HepG2 (cell line): ENCODE results near the gene NT5C3B. TPM values are rescaled to one million over a fixed set of nuclear protein-coding genes. Genes with fewer than 3 reads are reported as not detected.

Experiments used
- BRCA1 ChIP-seq: sonication (generic); formaldehyde crosslinking; IDR thresholded peaks from 2 replicates; pipeline ENCODE4 v1.4.0; 2020; ENCODE audit warnings: missing genetic modification reagents
- CBX5 ChIP-seq: sonication (generic); formaldehyde crosslinking; IDR thresholded peaks from 2 replicates; pipeline ENCODE4 v1.4.0; 2020; ENCODE audit warnings: missing genetic modification reagents, borderline replicate concordance
- GTF3A ChIP-seq: sonication (generic); formaldehyde crosslinking; conservative IDR thresholded peaks from 2 replicates; pipeline ENCODE4 v1.4.0; 2020; ENCODE audit warnings: mild to moderate bottlenecking, missing genetic modification reagents
- HNRNPLL ChIP-seq: fragments of 200-400 bp; formaldehyde crosslinking; IDR thresholded peaks from 2 replicates; pipeline ENCODE4 v1.6.1; 2017; ENCODE audit warnings: mild to moderate bottlenecking, low read depth, low read length; ENCODE audit not compliant: poor library complexity, severe bottlenecking
- LCORL ChIP-seq, 2 experiments: fragments of 450-650 bp in 1 of 2; sonication (generic) in 1 of 2; formaldehyde crosslinking in 1 of 2; IDR thresholded peaks; 2 replicates each; pipeline versions ENCODE4 v1.5.0 to v1.6.1; 2017 to 2020; ENCODE audit warnings: antibody characterized with exemption in 1 of 2, missing genetic modification reagents in 1 of 2
- NONO ChIP-seq, 2 experiments: fragments of 450-650 bp in 1 of 2; sonication (generic) in 1 of 2; formaldehyde crosslinking in 1 of 2; IDR thresholded peaks in 1 of 2; conservative IDR thresholded peaks in 1 of 2; 2 replicates each; pipeline versions ENCODE4 v1.6.1 to v1.8.0; 2017 to 2022; ENCODE audit warnings: mild to moderate bottlenecking in 1 of 2, missing genetic modification reagents in 1 of 2, moderate library complexity in 1 of 2
- ONECUT2 ChIP-seq: sonication (generic); formaldehyde crosslinking; IDR thresholded peaks from 2 replicates; pipeline ENCODE4 v1.4.0; 2020; ENCODE audit warnings: missing genetic modification reagents
- PHF20 ChIP-seq: sonication (generic); formaldehyde crosslinking; IDR thresholded peaks from 2 replicates; pipeline ENCODE4 v1.5.0; 2020; ENCODE audit warnings: mild to moderate bottlenecking, missing genetic modification reagents
- POLR2AphosphoS2 ChIP-seq: IDR thresholded peaks from 2 replicates; pipeline ENCODE4 v1.6.1; 2011; ENCODE audit warnings: low read depth, low read length, improper control_type of control experiment
- SP4 ChIP-seq: sonication (generic); formaldehyde crosslinking; IDR thresholded peaks from 2 replicates; pipeline ENCODE4 v1.8.1; 2023; ENCODE audit warnings: mild to moderate bottlenecking, missing genetic modification reagents
- ZBTB42 ChIP-seq: sonication (generic); formaldehyde crosslinking; IDR thresholded peaks from 2 replicates; pipeline ENCODE4 v1.5.0; 2020; ENCODE audit warnings: mild to moderate bottlenecking, missing genetic modification reagents
- ZEB1 ChIP-seq: IDR thresholded peaks from 2 replicates; pipeline ENCODE4 v1.6.1; 2012; ENCODE audit warnings: mild to moderate bottlenecking, low read depth, inconsistent platforms; ENCODE audit not compliant: insufficient replicate concordance
- ZNF138 ChIP-seq: sonication (generic); formaldehyde crosslinking; IDR thresholded peaks from 2 replicates; pipeline ENCODE4 v1.5.0; 2020; ENCODE audit warnings: mild to moderate bottlenecking, low read depth, missing genetic modification reagents
- ZNF17 ChIP-seq: sonication (generic); formaldehyde crosslinking; IDR thresholded peaks from 2 replicates; pipeline ENCODE4 v1.5.0; 2020; ENCODE audit warnings: mild to moderate bottlenecking, missing genetic modification reagents
- ZNF350 ChIP-seq: sonication (generic); formaldehyde crosslinking; IDR thresholded peaks from 2 replicates; pipeline ENCODE4 v1.4.0; 2020; ENCODE audit warnings: mild to moderate bottlenecking, low read depth, missing genetic modification reagents, borderline replicate concordance
- ZNF563 ChIP-seq: sonication (generic); formaldehyde crosslinking; IDR thresholded peaks from 2 replicates; pipeline ENCODE4 v1.8.0; 2022; ENCODE audit warnings: mild to moderate bottlenecking, moderate library complexity, missing genetic modification reagents
- polyA plus RNA-seq, 8 experiments: library from polyadenylated mRNA; depleted of rRNA in 3 of 8; stranded (reverse) in 7 of 8; unstranded in 1 of 8; fragments of >200 nt; fragmentation: Illumina TruSeq in 4 of 8; extraction: Trizol in 4 of 8; gene quantifications; 2 replicates each; pipeline versions ENCODE4 v1.2.1 to v1.2.3, GENCODE V29; 2011 to 2016; ENCODE audit warnings: low read depth in 4 of 8, missing spikeins in 1 of 8, mixed read lengths in 1 of 8; ENCODE audit not compliant: insufficient read depth in 1 of 8
- total RNA-seq, 5 experiments: library from RNA; depleted of rRNA; stranded (reverse); fragments of >200 nt; fragmentation: Illumina TruSeq; extraction: Trizol; gene quantifications; 2 replicates each; pipeline ENCODE4 v1.2.3, GENCODE V29; 2016; ENCODE audit warnings: low read depth in 1 of 5
- TF ChIP-seq, protein P1 (sequence below): IDR thresholded peaks from 2 replicates; pipeline ENCODE4 v1.6.1; 2018; ENCODE audit warnings: missing genetic modification reagents
- TF ChIP-seq, protein P2 (sequence below), 2 experiments: IDR thresholded peaks; 2 replicates each; pipeline ENCODE4 v1.6.1; 2011 to 2012; ENCODE audit warnings: low read length in 2 of 2, borderline replicate concordance in 1 of 2, low read depth in 1 of 2, mild to moderate bottlenecking in 1 of 2, moderate library complexity in 1 of 2
- TF ChIP-seq, protein P3 (sequence below): sonication (generic); formaldehyde crosslinking; IDR thresholded peaks from 2 replicates; pipeline ENCODE4 v1.5.0; 2020; ENCODE audit warnings: missing genetic modification reagents

NT5C3B gene
- total and polyA plus RNA-seq, 2 of the 13 experiments (the other 11 are each of a cell fraction or from before 2014, with no cell fraction given), result 104 to 126 TPM

DNA sequence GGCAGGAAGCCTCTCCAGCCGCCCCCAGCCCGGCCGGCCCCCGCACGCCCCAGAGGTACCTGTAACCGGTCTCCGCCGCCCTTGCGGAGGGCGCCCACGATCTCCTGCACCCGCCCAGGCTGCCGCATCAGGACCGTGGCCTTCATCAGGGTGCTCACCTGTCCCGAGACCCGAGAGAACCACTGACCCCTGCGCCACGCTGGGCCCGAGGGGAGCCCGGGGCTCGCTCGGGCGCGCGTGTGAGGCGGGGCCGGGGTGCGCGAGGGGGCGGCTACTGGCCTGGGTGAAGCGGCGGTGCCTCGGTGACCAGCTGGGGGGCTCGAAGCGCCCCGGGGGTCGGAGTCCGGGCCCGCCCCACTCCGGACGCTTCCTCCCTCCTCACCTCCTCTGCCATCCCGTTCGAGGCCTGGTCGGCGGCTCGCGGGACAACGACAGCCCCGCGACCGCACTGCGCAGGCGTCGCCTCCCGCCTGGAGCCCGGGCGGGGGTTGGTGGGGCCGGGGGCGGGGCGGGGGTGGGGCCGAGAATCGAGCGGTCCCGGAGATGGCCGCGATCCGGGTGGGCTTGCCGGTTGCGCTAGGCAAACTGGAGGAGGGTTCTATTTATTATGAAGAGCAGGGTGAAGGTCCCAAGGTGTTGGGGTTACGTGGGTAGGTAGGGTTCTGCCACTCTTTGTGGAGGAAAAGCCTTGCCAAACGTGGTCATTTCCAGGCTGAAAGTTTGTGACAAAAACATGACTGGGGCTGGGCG, at the start of gene NT5C3B (continued):
- TF ChIP-seq ZNF350 (no peak), POLR2AphosphoS2 (no peak), NONO (IDR thresholded peaks at IDR 0.05) (no peak), NONO (CRISPR knock-in tag; conservative IDR thresholded peaks at IDR 0.05) (peak; percentile 81), CBX5 (CRISPR knock-in tag) (no peak), LCORL (IDR thresholded peaks at IDR 0.05) (no peak), LCORL (CRISPR knock-in tag; IDR thresholded peaks at IDR 0.05) (no peak), GTF3A (no peak), ZNF563 (CRISPR knock-in tag) (peak; percentile 83), HNRNPLL (no peak), ZEB1 (no peak), ZNF138 (no peak), BRCA1 (CRISPR knock-in tag) (no peak), ZNF17 (CRISPR knock-in tag) (no peak), ZBTB42 (CRISPR knock-in tag) (0 out of 2 replicates have a peak, but pooled peaks have one; percentile 66), SP4 (CRISPR knock-in tag) (peak; percentile 20; the same call in 1 of the 2 replicates), PHF20 (CRISPR knock-in tag) (no peak), ONECUT2 (no peak)
- TF ChIP-seq, protein P1, sequence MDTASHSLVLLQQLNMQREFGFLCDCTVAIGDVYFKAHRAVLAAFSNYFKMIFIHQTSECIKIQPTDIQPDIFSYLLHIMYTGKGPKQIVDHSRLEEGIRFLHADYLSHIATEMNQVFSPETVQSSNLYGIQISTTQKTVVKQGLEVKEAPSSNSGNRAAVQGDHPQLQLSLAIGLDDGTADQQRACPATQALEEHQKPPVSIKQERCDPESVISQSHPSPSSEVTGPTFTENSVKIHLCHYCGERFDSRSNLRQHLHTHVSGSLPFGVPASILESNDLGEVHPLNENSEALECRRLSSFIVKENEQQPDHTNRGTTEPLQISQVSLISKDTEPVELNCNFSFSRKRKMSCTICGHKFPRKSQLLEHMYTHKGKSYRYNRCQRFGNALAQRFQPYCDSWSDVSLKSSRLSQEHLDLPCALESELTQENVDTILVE (CRISPR knock-in tag), result no peak
- TF ChIP-seq, protein P2, sequence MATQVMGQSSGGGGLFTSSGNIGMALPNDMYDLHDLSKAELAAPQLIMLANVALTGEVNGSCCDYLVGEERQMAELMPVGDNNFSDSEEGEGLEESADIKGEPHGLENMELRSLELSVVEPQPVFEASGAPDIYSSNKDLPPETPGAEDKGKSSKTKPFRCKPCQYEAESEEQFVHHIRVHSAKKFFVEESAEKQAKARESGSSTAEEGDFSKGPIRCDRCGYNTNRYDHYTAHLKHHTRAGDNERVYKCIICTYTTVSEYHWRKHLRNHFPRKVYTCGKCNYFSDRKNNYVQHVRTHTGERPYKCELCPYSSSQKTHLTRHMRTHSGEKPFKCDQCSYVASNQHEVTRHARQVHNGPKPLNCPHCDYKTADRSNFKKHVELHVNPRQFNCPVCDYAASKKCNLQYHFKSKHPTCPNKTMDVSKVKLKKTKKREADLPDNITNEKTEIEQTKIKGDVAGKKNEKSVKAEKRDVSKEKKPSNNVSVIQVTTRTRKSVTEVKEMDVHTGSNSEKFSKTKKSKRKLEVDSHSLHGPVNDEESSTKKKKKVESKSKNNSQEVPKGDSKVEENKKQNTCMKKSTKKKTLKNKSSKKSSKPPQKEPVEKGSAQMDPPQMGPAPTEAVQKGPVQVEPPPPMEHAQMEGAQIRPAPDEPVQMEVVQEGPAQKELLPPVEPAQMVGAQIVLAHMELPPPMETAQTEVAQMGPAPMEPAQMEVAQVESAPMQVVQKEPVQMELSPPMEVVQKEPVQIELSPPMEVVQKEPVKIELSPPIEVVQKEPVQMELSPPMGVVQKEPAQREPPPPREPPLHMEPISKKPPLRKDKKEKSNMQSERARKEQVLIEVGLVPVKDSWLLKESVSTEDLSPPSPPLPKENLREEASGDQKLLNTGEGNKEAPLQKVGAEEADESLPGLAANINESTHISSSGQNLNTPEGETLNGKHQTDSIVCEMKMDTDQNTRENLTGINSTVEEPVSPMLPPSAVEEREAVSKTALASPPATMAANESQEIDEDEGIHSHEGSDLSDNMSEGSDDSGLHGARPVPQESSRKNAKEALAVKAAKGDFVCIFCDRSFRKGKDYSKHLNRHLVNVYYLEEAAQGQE (IDR thresholded peaks at IDR 0.05; ENCODE audit: borderline replicate concordance in 1 of 2, low read depth in 1 of 2, low read length in 2 of 2), result no peak
- TF ChIP-seq, protein P3, sequence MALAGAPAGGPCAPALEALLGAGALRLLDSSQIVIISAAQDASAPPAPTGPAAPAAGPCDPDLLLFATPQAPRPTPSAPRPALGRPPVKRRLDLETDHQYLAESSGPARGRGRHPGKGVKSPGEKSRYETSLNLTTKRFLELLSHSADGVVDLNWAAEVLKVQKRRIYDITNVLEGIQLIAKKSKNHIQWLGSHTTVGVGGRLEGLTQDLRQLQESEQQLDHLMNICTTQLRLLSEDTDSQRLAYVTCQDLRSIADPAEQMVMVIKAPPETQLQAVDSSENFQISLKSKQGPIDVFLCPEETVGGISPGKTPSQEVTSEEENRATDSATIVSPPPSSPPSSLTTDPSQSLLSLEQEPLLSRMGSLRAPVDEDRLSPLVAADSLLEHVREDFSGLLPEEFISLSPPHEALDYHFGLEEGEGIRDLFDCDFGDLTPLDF (CRISPR knock-in tag), result 0 out of 2 replicates have a peak, but pooled peaks have one; percentile 20
